Adrenal gland (tissue), 5 donors: ENCODE measurements around the gene ZSWIM6.

Source experiments
- CTCF ChIP-seq, 6 experiments: fragments of 450-650 bp in 4 of 6; fragments of 200-600 bp in 2 of 6; sonication (generic) in 1 of 6; IDR thresholded peaks; 1 replicate in 5 of 6; 2 replicates in 1 of 6; pipeline versions ENCODE4 v1.5.1 to v1.8.0; 2016 to 2021; ENCODE audit warnings: antibody characterized with exemption in 6 of 6, mild to moderate bottlenecking in 2 of 6, moderate library complexity in 1 of 6
- POLR2A ChIP-seq, 2 donors: fragments of 450-650 bp; IDR thresholded peaks; one replicate each; pipeline ENCODE4 v1.6.1; 2017; ENCODE audit warnings: antibody characterized with exemption in 2 of 2, mild to moderate bottlenecking in 2 of 2, moderate library complexity in 1 of 2
- donor health status: DM: no; HTN: no; CAD: no.

GRCh38 chr5:61389609-61390008 lies 57.6 kb downstream of the ZSWIM6 start:
- TF ChIP-seq CTCF (IDR thresholded peaks at IDR 0.05) (no peak), POLR2A (IDR thresholded peaks at IDR 0.05) (no peak)
